A673 (cell line): ENCODE measurements around the gene STXBP5. TPM values are rescaled to one million over a fixed set of nuclear protein-coding genes. Genes with fewer than 3 reads are reported as not detected.

ENCODE experiments used
- BruUV-seq: library from RNA; stranded (reverse); fragments of 400-500 nt; replicated peaks from 2 replicates; lab custom pipeline; 2021; lab: Mats Ljungman, UMichigan
- CTCF ChIA-PET: fragments of 300-600 bp; sonication (Branson Sonifier 250); formaldehyde crosslinking; loops from one replicate; lab custom pipeline; 2022; ENCODE audit warnings: antibody characterized with exemption; lab: Charles Lee
- POLR2A ChIA-PET: fragments of 300-600 bp; sonication (Branson Sonifier 250); formaldehyde crosslinking; loops from one replicate; lab custom pipeline; 2022; ENCODE audit warnings: antibody characterized with exemption; ENCODE audit not compliant: low non-redundant PET; lab: Charles Lee
- DNase-seq: peaks from one replicate; pipeline ENCODE4 v3.0.0-alpha.2; 2015; ENCODE audit warnings: low spot score
- H3K27ac ChIP-seq: fragments of 200-600 bp; sonication (generic); 2 replicates; pipeline ENCODE4 v1.5.1; 2016; ENCODE audit warnings: mixed run types, low read depth, mild to moderate bottlenecking, mixed read lengths, antibody characterized with exemption, low read length; ENCODE audit not compliant: poor library complexity, severe bottlenecking
- H3K27me3 ChIP-seq: fragments of 200-600 bp; sonication (generic); replicated peaks from 2 replicates; pipeline ENCODE4 v1.6.1; 2017; ENCODE audit warnings: mixed run types, low read depth, mild to moderate bottlenecking, mixed read lengths, antibody characterized with exemption, low read length; ENCODE audit not compliant: insufficient read depth, poor library complexity
- H3K36me3 ChIP-seq: fragments of 200-600 bp; sonication (generic); 2 replicates; pipeline ENCODE4 v1.6.1; 2016; ENCODE audit warnings: mixed run types, mild to moderate bottlenecking, mixed read lengths, antibody characterized with exemption, low read length; ENCODE audit not compliant: insufficient read depth, poor library complexity, severe bottlenecking
- H3K4me1 ChIP-seq: fragments of 200-600 bp; sonication (generic); 2 replicates; pipeline ENCODE4 v1.6.1; 2017; ENCODE audit warnings: mixed run types, mild to moderate bottlenecking, mixed read lengths, antibody characterized with exemption, low read length; ENCODE audit not compliant: insufficient read depth, poor library complexity, severe bottlenecking
- H3K4me3 ChIP-seq: fragments of 200-600 bp; sonication (generic); 2 replicates; pipeline ENCODE4 v1.5.1; 2016; ENCODE audit warnings: low read depth, mixed run types, mild to moderate bottlenecking, mixed read lengths, low read length; ENCODE audit not compliant: poor library complexity, severe bottlenecking
- H3K9me3 ChIP-seq: fragments of 200-600 bp; sonication (generic); 2 replicates; pipeline ENCODE4 v1.6.1; 2016; ENCODE audit warnings: mixed run types, low read depth, mild to moderate bottlenecking, mixed read lengths, antibody characterized with exemption, low read length; ENCODE audit not compliant: poor library complexity, severe bottlenecking
- EZH2 ChIP-seq: fragments of 200-600 bp; sonication (generic); IDR thresholded peaks from 2 replicates; pipeline ENCODE4 v1.6.1; 2017; ENCODE audit warnings: borderline replicate concordance, low read depth, mild to moderate bottlenecking, mixed read lengths, antibody characterized with exemption, low read length; ENCODE audit not compliant: poor library complexity, severe bottlenecking
- intact Hi-C: fragments of 100-400 bp; cut with micrococcal nuclease; formaldehyde crosslinking; loops from one replicate; pipeline ENCODE4 v1.10.0; 2022; ENCODE audit not compliant: unreplicated experiment
- total RNA-seq: library from RNA; stranded (reverse); gene quantifications from 2 replicates; pipeline ENCODE4 v1.2.3, GENCODE V29; 2021
- TF ChIP-seq, protein P1 (sequence below): fragments of 300-800, 200-600 bp; sonication (generic); conservative IDR thresholded peaks from 2 replicates; pipeline ENCODE4 v1.5.1; 2017; ENCODE audit warnings: low read depth, mild to moderate bottlenecking, antibody characterized with exemption, low read length, moderate library complexity, mixed read lengths

STXBP5 gene
- total RNA-seq, 1 experiment from 2014 or later, result 14.5 TPM

DNA sequence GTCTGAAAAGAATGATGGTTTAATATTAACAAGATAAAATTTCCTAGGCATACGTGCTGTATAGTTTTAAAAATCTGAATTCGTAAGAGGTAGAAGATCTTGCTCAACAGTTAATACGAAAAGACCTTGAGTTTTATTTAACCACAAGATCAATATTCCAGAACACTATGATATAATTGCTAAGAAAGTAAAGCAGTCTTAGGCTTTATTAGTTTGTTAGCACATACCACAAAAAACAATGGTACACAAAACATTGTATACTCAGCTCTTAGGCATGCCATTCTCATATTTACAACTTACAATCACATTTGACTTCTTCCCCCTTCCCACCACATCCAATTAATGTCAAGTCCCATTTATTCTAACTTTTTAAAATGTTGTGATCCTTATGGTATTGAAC lies 24.4 kb upstream of the STXBP5 start:
- CTCF ChIA-PET, result no interaction called here
- no peaks in the 10 kb centered on the region for H3K9me3 ChIP-seq
- H3K4me3 ChIP-seq, result no peak overlapping the region
- no peak overlapping the region for H3K27ac ChIP-seq
- H3K36me3 ChIP-seq, result no peaks in the 10 kb centered on the region
- BruUV-seq, result no TSS peak
- H3K4me1 ChIP-seq, result no peaks in the 10 kb centered on the region
- POLR2A ChIA-PET, result no interaction called here
- intact Hi-C loops, result no loop called here
- no peaks in the 10 kb centered on the region for H3K27me3 ChIP-seq
- no peak for DNase-seq
- TF ChIP-seq, protein P1, sequence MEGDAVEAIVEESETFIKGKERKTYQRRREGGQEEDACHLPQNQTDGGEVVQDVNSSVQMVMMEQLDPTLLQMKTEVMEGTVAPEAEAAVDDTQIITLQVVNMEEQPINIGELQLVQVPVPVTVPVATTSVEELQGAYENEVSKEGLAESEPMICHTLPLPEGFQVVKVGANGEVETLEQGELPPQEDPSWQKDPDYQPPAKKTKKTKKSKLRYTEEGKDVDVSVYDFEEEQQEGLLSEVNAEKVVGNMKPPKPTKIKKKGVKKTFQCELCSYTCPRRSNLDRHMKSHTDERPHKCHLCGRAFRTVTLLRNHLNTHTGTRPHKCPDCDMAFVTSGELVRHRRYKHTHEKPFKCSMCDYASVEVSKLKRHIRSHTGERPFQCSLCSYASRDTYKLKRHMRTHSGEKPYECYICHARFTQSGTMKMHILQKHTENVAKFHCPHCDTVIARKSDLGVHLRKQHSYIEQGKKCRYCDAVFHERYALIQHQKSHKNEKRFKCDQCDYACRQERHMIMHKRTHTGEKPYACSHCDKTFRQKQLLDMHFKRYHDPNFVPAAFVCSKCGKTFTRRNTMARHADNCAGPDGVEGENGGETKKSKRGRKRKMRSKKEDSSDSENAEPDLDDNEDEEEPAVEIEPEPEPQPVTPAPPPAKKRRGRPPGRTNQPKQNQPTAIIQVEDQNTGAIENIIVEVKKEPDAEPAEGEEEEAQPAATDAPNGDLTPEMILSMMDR, result no peak
- TF ChIP-seq EZH2, result no peak

DNA sequence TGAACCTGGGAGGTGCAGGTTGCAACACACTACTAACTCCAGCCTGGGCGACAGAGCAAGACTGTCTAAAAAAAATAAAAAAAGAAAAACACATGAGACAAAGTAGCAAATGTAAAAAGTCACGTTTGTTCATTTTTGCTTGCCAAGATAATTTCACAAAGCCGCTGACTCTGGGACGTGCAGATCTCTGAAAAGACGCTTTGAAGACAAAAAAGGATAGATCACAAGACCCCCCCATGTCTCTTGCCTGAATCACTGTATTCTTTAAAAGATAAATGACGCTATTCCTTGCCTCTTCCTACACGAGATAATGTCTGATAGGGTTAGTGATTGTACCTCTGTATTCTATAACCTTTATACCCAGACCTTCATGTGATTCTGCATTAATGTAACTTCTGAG lies 23.3 kb upstream of the STXBP5 start:
- H3K9me3 ChIP-seq, result no peaks in the 10 kb centered on the region
- no peak overlapping the region for H3K4me3 ChIP-seq
- H3K27ac ChIP-seq, result no peak overlapping the region
- ChIA-PET POLR2A (no interaction called here), CTCF (no interaction called here)
- intact Hi-C loops, result no loop called here
- TF ChIP-seq EZH2, result no peak
- TF ChIP-seq, protein P1, result no peak
- BruUV-seq, result no TSS peak
- H3K36me3 ChIP-seq, result no peaks in the 10 kb centered on the region
- H3K27me3 ChIP-seq, result no peaks in the 10 kb centered on the region
- no peaks in the 10 kb centered on the region for H3K4me1 ChIP-seq
- DNase-seq, result no peak

DNA sequence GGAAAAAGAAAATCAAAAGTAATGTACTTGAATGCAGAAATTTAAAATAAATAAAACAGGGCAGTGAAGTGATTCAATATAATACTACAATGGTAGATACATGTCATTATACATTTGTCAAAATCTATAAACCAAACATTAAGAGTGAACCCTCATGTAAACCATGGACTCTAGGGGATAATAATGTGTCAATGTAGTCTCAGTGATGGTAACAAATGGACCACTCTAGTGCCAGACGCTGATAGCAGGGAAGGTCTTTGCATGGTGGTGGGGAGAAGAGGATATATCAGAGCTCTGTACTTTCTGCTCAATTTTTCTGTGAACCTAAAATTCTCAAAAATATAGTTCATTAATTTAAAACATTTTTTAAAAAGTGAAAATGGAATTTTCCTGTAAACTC lies 19.8 kb upstream of the STXBP5 start:
- ChIA-PET CTCF (no interaction called here), POLR2A (no interaction called here)
- Histone ChIP-seq H3K36me3 (no peaks in the 10 kb centered on the region), H3K27me3 (no peaks in the 10 kb centered on the region), H3K4me3 (no peak overlapping the region), H3K4me1 (no peaks in the 10 kb centered on the region), H3K27ac (no peak overlapping the region), H3K9me3 (no peaks in the 10 kb centered on the region)
- intact Hi-C loops, result no loop called here
- no peak for DNase-seq
- TF ChIP-seq EZH2, result no peak
- TF ChIP-seq, protein P1, result no peak
- no TSS peak for BruUV-seq
